Right lobe of liver (tissue), 4 donors: ENCODE results near the gene LRFN2.

Source experiments
- POLR2A ChIP-seq: fragments of 450-650 bp; IDR thresholded peaks from one replicate; pipeline ENCODE4 v1.6.1; 2017; ENCODE audit warnings: antibody characterized with exemption, mild to moderate bottlenecking
- TF ChIP-seq, protein P1 (sequence below), 4 donors: fragments of 200-600 bp in 3 of 4; fragments of 450-650 bp in 1 of 4; IDR thresholded peaks; one replicate each; pipeline versions ENCODE4 v1.5.1 to v1.8.0; 2016 to 2022; ENCODE audit warnings: antibody characterized with exemption in 4 of 4, mild to moderate bottlenecking in 2 of 4
- donor health status: DM: no; HTN: no; CAD: no.
- donor health status: DM: no; HTN: no; CAD: no.
- donor health status: DM: no; HTN: yes; CAD: no.

DNA sequence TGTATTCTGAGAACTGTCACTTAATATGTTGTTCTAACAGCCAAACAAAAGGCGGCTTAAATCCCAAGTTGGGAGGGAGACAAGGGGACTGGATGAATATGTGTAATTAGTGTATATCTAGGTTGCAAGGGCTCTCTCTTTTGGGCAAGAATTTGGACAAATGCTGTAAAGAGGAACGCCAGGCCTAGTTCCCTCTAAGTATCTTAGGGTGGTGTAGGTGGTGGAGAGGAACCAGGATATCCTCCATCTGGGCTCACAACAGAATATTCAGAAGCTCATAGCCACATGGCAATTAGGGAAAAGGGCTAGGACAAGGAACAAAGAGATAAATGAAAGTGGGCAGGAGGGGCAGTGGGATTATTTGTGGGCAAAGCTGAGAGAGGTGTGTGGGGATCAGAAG lies 149.5 kb downstream of the LRFN2 start:
- TF ChIP-seq, protein P1, sequence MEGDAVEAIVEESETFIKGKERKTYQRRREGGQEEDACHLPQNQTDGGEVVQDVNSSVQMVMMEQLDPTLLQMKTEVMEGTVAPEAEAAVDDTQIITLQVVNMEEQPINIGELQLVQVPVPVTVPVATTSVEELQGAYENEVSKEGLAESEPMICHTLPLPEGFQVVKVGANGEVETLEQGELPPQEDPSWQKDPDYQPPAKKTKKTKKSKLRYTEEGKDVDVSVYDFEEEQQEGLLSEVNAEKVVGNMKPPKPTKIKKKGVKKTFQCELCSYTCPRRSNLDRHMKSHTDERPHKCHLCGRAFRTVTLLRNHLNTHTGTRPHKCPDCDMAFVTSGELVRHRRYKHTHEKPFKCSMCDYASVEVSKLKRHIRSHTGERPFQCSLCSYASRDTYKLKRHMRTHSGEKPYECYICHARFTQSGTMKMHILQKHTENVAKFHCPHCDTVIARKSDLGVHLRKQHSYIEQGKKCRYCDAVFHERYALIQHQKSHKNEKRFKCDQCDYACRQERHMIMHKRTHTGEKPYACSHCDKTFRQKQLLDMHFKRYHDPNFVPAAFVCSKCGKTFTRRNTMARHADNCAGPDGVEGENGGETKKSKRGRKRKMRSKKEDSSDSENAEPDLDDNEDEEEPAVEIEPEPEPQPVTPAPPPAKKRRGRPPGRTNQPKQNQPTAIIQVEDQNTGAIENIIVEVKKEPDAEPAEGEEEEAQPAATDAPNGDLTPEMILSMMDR (IDR thresholded peaks at IDR 0.05), result no peak
- no peak for TF ChIP-seq POLR2A
